GM19395 (cell line): ENCODE results near the gene TMEM273.
"Not testable (repeated sequence)": the region's sequence is repeated elsewhere in the genome, so short reads cannot be mapped to it uniquely, and the experiment has no call there.

ENCODE experiments used
- ATAC-seq: cut with Tn5 transposase; IDR thresholded peaks from one replicate; pipeline ENCODE4 v1.9.1; 2021; ENCODE audit warnings: mild to moderate bottlenecking, moderate library complexity; ENCODE audit not compliant: unreplicated experiment

TMEM273 gene

DNA sequence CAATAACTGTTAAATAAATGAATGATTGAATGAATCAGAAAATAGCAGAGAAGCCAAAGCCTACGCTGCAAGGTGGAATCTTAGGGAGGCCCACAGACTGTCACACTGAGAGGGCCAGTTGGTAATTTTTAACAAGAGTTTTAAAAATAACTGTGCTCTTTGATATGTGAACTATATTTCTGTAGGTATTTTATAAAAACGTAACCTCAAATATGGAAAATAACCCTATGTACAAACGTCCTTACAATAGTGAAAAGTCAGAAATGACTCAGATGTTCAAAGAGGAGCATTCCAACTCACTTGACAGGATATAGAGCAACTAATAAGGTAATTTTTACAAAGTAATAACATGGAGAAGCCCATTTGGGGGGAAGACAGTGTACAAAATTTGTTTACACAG lies 18.9 kb upstream of the TMEM273 start:
- ATAC-seq = no peak

DNA sequence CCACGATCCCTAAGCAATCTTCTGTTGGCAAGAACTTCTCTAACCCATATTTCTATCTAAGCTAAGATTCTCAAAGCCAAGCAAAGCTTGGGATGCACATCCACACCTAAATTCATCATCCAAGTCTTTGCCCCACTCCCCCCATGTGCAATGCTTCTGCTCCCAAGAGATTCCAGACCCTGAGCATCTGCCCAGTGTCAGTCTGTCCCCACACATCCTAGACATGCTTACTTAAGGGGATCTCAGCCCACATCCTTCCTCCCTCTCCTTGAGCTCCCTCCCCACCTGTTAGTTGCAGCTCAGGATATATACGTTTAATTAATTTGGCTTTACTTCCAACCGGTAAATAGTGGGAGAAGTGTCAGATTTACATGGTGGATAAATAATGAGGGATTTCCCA lies 17.0 kb upstream of the TMEM273 start:
- no peak for ATAC-seq

DNA sequence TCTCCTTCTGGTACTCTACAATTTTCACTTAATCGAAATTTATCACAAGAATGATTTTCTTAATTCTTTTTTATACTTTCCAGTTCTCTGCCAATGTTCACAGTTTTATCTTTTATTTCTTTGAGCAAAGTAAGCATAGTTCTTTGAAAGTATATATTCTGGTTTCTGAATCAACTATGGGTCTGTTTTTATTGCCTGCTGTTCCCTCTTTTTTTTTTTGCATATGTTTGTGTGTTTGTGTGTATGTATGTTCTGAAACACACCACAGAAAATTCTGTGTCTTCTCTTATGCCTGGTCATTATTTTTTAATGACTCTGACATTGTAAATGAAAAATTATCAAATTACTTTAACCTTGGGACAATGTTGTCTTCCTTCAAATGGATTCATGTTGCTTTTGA lies 15.9 kb upstream of the TMEM273 start:
- ATAC-seq = no peak

DNA sequence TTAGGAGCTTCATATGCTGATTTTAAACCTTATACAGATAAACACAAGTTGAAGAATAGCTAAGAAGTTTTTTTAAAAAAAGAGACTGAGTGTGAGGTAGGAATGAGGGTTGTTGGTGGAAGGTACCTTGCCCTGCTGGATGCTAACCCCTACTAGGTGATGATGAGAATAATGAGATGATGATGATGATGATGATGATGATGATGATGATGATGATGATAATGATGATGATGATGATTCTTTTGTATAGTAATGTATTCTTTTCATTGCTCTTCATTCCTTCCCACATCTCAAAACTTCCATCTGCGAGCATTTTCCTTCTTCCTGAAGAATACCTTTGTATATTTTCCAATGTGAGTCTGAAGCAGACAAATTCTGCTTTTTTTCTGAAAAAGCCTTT lies 14.1 kb upstream of the TMEM273 start:
- ATAC-seq = no peak

DNA sequence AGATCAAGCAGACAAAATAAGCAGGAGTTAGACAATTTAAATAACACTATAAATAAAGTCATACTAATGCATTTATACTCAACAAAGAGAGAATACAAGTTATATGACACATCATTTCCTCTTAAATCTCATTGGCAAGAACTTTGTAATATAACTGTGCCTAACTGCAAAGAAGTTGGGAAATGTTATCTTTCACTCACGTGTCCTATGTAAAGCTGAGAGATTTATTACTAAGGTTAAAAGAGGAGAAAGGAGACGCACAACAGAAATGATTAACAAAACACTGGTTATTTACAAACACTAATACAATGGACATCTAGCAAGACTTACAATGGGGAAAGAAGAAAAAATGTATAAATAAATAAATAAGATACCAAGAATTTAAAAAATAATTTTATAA lies 12.7 kb upstream of the TMEM273 start:
- ATAC-seq = no peak

DNA sequence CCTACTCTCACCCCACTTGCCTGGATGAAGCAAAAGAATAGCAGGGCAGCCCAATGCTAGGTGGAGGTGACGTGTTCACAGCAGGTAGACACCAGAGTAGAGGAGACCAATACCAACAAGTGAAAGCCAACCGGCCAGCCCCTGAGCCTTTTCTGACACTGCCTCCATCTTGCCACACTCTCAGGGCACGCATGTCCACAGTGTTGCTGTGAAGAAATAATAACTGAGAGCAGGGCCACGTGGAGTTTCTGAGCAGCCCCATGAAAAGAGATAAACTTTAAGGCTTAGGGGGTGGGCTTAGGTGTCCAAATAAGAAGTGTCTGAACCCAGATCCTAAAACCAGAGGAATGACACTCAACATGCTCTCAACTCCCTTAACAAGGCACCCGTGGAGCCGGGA lies 9.0 kb upstream of the TMEM273 start:
- ATAC-seq = no peak

DNA sequence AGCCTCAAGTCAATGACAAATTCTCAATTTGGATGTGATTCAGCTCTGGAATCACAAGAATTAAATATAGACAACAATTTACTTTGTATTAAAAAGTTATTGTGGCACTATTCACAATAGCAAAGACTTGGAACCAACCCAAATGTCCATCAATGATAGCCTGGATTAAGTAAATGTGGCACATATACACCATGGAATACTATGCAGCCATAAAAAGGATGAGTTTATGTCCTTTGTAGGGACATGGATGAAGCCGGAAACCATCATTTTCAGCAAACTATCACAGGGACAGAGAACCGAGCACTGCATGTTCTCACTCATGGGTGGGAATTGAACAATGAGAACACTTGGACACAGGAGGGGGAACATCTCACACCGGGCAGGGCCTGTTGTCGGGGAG lies 7.7 kb upstream of the TMEM273 start:
- ATAC-seq = not testable (repeated sequence)

DNA sequence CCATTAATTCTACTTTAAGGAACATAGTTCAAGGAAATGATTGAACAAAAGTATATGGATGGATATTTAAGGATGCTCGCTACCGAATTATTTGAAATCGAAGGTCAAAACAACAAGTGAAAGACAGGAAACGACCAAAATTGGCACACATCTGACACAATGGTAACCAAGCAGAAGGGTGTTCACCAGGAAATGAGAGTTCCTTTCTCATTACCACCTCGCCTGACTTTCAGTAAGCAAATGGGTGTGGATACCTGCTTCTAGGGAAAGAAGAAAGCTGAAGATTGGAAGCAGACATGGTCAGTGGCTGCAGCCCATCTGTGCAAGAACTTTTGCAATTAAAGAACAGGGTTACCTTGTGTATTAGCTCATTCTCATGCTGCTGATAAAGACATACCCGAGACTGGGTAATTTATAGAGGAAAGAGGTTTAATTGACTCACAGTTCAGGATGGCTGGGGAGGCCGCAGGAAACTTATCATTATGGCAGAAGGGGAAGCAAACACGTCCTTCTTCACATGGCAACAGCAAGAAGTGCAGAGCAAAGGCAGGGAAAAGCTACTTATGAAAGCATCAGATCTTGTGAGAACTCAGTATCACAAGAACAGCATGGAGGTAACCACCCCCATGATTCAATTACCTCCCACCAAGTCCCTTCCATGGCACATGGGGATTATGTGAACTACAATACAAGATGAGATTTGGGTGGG lies 6.2 kb upstream of the TMEM273 start:
- ATAC-seq = no peak

DNA sequence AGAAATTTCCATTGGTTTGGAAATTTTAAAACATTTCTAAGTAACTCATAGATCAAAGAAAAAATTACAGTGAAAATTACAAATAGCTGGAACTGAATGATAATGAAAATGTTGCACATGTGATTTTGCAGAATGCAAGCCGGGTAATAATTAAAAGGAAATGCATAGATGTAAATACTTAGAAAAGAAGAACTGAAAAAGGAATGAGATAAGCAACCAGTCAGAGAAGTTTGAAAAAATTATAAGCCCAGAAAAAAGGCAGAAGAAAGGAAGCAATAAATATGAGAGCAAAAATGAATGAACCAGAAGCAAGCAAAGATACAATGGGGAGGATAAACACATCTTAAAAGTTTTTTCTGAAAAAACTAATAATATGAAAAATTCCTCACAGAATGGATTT lies 3.2 kb upstream of the TMEM273 start:
- ATAC-seq = no peak

DNA sequence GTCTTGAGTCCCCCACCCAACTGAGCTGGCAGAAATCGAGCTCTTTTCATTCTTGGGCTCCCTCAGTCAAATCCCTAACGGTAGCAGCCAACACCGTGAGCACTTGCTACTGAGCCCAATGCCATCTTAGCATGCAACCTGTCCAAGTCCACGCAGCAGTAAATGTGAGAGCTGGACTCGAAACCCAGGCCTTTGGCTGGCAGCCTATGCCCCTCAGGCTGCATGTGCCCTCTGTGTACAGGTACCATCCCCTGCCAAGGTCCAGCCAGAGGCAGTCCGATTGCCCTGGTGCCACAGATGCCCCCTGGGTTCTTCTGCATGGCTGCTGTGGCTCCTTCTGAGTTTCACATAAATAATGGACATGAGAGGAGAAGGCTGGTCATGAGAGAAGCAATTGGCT lies 1.2 kb upstream of the TMEM273 start:
- ATAC-seq = no peak

DNA sequence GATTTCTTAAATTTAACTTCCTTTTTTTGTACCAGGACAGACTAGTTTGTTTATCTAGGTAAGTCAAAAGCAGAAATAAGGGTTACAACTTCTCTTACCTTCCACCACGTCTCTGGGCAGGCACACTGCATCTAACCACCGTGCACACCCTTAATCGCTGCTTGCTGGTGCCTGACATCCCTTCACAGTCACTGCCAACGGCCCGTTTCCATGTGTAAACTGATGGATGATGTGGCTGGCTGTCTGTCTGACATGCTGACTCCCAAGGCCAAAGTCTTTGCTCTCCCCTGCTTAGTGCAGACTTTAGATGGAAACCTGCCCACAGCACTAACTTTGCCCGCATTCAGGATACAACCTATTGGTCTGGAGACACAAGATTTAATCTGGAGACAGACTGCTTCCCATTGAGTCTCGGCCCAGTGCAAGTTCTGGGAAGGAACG lies 1.1 kb downstream of the TMEM273 start:
- ATAC-seq = no peak

DNA sequence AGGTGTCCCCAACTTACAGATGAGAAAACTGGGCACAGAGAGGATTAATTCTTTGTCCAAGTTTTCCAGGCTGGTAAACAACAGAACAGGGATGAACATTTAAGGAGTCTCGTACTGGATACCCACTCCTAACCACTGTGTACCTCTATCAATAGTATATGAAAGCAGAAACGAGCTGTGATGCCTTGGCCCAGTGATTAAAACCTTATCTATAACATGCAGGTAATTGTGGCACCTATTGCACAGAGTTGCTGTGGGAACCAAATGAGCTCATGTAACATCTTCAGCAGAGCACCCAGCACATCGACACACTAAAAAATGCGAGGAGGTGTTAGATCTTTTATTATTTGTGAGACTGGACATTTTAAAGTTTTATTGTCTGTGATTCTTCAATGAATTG lies 1.6 kb downstream of the TMEM273 start:
- no peak for ATAC-seq

DNA sequence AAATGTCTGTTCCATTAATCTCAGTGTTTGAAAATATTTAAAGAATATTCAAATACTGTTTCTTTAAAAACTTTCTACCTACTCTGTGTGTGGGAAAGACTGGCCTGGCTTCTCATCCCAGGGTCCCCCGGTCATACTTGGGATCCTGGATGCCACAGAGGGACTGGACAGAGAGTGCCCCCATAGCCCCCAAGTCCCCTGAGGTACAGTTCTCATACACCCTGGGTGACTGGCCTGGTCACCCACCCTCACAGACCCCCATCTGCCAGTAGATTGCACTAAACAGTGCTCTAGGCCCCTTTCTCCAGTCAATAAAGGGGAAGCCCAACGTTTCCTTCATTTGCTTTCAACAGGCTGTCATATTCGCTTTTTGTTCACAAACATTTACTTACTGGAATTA lies 3.0 kb downstream of the TMEM273 start:
- ATAC-seq = no peak

DNA sequence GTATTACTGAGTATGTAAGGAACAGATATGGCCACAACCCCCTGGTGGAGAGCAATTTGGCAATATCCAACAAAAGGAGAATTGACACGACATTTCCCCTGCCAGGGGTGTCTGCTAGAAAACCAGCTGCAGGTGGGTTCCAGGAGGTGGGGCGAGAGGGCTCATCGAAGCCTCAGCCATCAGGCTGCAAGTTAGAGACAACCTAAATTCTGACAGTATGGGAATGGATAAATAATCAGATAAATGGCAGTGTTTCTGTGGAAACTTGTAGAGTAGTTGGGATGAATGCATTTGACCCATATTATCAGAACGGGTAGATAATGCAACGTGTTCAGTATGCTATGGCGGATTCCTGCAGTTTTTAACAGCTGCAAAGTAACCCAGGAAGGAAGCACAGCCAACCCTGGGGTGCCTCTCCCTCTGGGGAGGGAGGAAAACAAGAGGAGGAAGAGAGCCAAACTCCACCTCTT lies 3.5 kb downstream of the TMEM273 start:
- no peak for ATAC-seq

DNA sequence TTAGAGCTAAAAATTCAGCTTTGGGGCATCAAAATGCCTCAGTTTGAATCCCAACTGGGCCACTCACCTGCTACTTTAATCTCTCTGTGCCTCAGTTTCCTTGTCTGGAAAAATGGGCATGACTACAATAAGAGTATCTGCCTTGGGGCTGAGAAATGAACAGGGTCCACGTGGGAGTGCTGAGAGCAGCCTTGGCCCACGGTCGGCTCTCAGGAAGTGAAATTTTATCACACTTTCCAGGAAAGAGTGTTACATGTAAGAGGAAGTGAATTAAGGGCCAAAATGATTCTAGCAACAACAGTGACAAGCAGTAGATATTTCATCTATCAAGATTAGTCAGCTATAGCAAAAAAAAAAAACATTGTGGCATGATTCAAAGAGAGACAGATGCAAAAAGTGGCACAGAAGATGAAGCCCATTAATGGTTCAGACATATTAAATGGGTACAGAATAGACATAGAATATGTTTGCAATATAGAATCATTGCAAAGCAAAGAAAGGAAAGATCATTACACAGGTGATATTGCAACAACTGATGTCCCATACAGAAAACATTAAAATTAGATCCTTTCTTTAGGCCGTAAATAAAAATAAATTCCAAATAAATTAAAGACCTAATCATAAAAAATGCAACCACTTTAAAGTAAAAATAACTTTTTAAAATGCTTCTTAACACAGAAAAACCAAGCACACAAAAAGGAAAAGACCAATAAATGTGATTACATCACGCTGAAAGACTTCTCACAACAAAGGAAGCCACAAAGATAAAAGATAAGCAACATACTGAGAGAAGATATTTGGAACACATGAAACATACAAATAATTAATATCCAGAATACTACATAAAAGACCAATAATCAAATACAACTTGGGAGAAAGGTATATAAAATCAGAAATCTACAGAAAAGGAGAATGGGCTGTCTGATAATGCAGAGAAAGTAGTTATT lies 4.3 kb downstream of the TMEM273 start:
- no peak for ATAC-seq

DNA sequence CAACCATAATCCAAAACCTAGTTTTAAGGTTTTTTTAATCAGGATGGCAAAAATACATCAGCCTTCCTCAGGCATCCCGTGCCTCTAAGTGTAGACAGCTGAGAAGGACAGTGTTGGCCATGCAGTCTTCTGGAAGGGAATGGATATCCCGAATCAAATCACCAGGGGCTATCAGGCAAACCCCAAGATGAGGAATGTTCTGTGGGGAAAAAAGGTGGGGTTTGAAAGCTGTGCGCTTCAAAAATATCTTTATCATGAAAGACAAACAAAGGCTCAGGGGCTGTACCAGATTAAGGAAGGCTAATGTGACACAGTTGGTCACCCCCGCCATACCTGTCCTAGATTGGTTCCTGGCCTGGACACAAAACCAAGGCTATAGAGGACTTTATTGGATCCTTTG lies 5.4 kb downstream of the TMEM273 start:
- no peak for ATAC-seq

DNA sequence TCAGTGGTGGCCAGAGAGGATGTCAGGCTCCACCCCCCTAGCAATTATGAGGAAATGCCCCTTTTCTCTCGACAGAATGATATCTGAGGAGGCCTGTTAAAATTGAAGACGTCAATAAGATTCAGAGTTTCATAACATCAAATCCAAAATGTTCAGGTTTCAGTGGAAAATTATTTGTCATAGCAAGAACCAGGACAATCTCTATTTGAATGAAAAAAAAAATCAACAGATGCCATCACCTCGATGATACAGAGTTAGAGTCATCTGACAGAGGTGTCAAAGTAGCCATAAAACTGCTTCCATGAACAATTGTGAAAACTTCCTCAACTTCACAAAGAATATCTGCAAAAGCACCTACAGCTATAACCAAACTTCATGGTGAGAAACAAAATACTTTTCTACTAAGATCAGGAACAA lies 7.7 kb downstream of the TMEM273 start:
- no peak for ATAC-seq

DNA sequence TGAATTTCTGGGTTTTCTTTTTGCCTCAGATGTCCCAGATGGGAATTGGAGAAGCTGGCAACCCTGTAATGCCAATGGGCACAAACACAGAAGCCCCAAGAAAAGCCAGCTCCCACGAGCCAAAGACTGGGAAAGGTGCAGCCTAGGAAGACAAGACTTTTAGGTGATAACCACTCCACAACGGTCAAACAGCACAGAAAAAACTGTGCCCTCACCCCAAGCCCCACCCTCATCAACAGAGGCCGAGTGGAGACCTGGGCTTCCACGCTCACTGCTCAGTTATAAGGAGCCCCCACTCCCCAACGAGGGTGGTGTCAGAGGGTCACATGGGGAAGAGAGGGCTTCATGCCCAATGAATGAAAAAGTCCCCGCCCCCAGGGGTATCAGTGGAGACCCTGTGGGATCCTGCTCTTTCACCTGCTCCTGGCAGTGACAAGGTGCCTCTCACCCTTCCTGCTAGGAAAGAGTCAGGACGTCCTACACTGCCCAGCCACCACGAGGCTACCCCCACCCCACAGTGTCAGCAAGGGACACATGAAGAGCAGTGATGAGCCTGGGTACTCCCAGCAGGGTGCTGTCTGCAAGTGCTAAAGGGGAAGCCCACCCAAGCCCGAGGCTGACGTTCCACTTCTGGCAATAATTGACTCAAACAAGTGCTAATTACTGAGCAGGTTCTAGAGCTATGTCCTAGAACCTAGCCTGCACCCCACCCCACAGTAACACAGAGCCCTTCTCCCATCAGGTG lies 8.3 kb downstream of the TMEM273 start:
- no peak for ATAC-seq

DNA sequence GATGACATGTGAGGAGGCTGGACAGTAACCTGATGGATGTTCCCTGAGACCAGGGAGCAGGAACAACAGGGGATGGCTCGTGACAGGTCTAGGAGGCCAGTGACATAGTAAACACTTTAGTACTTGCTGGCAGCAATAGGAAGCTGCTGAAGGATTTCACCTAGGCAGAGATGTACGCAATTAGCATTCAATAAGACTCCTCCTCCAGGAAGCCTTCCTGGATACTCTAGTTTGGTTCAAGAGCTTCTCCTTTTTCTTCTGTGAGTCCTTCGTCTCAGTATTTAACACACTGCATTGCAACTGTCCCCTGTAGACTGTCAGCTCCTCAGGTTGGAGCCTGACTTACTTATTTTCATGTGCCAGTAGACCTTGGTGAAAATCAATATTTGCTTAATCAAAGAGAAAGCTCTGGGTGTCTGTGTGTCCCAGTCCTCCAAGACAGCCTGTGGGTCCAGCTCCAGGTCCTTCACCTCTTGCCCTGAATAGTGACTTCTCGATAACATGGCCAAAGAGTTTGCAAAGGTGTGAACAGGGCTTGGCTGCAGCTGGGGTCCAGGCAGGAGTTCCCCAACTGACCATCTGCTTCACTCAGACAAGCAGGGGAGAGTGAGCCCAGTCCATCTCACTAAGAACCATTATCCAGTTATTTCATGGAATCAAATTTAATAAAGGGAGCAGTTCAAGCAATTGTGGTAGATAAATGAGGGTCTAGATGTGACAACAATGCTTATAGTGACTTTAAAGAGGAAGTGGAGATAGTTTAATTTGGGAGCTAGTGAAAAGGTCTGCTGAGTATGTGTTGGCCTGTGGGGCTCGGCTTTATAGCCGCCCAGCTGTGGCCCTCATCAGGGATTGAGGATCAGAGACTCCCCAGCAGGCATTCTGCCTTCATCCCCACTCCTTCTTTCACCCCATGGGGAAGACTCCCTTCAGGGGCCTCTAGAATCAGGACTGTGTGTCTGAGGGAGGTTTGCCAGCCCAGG lies 9.4 kb downstream of the TMEM273 start:
- no peak for ATAC-seq
